ENCODE results near the gene ARHGAP25. TPM values are rescaled to one million over a fixed set of nuclear protein-coding genes. Genes with fewer than 3 reads are reported as not detected.

The ARHGAP25 gene
- total RNA-seq, 1 donor from 2014 or later = 0.08 TPM

DNA sequence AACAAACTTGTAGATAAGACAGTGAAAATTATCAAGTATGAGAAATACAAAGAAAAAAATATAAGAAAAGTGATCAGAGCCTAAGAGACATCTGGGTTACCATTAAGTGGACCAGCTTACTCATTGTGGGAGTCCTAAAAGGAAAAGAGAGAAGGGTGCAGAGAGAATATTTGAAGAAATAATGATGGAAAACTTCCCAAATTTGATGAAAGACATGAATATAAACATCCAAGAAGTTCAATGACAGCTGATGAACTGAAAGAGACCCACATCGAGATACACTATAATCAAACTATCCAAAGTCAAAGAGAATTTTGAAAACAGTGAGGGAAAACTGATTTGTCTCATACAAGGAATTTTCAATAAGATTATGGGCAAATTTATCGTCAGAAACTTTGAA is 22.5 kb downstream of the ARHGAP25 start:
- Histone ChIP-seq H3K36me3 (ENCODE audit: control insufficient read depth, insufficient read depth, low read length) (no peaks in the 10 kb centered on the region), H3K27me3 (ENCODE audit: control insufficient read depth, insufficient read depth, low read length) (no peaks in the 10 kb centered on the region), H3K4me3 (ENCODE audit: low read depth, low read length) (no peak overlapping the region)
- DNase-seq (ENCODE audit: low read depth) = no peak
- TF ChIP-seq, protein P1, sequence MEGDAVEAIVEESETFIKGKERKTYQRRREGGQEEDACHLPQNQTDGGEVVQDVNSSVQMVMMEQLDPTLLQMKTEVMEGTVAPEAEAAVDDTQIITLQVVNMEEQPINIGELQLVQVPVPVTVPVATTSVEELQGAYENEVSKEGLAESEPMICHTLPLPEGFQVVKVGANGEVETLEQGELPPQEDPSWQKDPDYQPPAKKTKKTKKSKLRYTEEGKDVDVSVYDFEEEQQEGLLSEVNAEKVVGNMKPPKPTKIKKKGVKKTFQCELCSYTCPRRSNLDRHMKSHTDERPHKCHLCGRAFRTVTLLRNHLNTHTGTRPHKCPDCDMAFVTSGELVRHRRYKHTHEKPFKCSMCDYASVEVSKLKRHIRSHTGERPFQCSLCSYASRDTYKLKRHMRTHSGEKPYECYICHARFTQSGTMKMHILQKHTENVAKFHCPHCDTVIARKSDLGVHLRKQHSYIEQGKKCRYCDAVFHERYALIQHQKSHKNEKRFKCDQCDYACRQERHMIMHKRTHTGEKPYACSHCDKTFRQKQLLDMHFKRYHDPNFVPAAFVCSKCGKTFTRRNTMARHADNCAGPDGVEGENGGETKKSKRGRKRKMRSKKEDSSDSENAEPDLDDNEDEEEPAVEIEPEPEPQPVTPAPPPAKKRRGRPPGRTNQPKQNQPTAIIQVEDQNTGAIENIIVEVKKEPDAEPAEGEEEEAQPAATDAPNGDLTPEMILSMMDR (IDR thresholded peaks at IDR 0.05; ENCODE audit: insufficient read depth, low read length, poor library complexity, severe bottlenecking) = no peak

- no peak overlapping the region for H3K4me3 ChIP-seq (ENCODE audit: low read depth, low read length)
- TF ChIP-seq, protein P1 (IDR thresholded peaks at IDR 0.05; ENCODE audit: insufficient read depth, low read length, poor library complexity, severe bottlenecking) = no peak
- no peaks in the 10 kb centered on the region for H3K36me3 ChIP-seq (ENCODE audit: control insufficient read depth, insufficient read depth, low read length)
- DNase-seq (ENCODE audit: low read depth) = no peak
- no peaks in the 10 kb centered on the region for H3K27me3 ChIP-seq (ENCODE audit: control insufficient read depth, insufficient read depth, low read length)
These were observed 27.5 kb downstream of the ARHGAP25 start for GRCh38 chr2:68762100-68762499.

DNA sequence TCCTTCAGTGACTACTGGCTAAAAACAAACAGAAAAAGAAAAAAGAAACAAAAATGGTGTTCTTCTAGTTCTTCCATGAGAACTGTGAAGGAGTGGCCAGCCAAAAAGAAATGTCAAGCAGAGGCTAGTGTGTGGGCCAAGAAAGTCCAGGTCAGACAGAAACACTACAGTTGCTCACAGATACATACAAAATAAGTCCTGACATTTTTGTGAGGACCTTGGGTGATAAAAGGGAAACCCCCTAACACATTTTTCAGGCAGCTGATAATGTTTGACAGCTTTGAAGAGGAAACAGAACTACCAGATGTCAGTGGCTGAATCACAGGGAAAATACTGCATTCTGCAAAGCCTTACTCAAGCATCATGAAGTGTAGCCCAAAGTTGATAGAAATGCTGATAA is 28.1 kb downstream of the ARHGAP25 start:
- Histone ChIP-seq H3K4me3 (ENCODE audit: low read depth, low read length) (no peak overlapping the region), H3K36me3 (ENCODE audit: control insufficient read depth, insufficient read depth, low read length) (no peaks in the 10 kb centered on the region), H3K27me3 (ENCODE audit: control insufficient read depth, insufficient read depth, low read length) (no peaks in the 10 kb centered on the region)
- DNase-seq (ENCODE audit: low read depth) = no peak
- TF ChIP-seq, protein P1 (IDR thresholded peaks at IDR 0.05; ENCODE audit: insufficient read depth, low read length, poor library complexity, severe bottlenecking) = no peak

DNA sequence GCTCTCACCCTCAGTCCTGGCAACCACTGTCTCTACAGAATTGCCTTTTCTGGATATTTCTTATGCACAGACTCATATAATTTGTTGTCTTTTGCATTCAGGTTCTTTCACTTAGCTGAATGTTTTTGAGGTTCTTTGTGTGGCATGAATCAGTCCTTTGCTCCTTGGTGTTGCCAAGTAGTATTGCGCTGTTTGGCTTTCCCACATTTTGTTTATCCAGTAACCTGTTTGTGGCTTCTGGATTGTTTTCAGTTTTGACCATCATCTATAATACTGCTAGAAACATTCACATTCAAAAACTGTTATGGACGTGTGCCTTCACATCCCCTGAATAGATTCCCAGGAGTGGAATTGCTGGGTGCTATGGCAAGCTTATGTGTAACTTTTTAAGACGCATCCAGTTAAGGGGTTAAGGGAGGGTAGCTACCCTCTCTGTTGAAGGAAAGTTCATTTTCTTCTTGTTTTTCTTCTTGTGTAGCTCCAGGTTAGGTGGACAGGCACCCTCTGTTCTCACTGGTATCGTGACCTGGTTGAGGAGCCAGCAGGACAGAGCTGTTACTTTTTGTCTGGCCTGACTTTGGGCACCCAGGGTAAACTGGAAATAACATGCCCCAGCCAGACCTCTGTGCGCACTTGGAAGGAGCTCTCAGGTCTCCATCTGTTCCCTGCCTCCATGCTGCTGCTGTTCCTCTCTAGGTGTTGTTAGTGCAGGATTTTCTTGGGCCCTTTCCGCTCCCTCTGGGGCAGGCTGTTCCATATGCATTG is 29.6 kb downstream of the ARHGAP25 start:
- TF ChIP-seq, protein P1 (IDR thresholded peaks at IDR 0.05; ENCODE audit: insufficient read depth, low read length, poor library complexity, severe bottlenecking) = no peak
- no peaks in the 10 kb centered on the region for H3K36me3 ChIP-seq (ENCODE audit: control insufficient read depth, insufficient read depth, low read length)
- no peaks in the 10 kb centered on the region for H3K27me3 ChIP-seq (ENCODE audit: control insufficient read depth, insufficient read depth, low read length)
- DNase-seq (ENCODE audit: low read depth) = no peak
- H3K4me3 ChIP-seq (ENCODE audit: low read depth, low read length) = no peak overlapping the region

- Histone ChIP-seq H3K27me3 (ENCODE audit: control insufficient read depth, insufficient read depth, low read length) (no peaks in the 10 kb centered on the region), H3K4me3 (ENCODE audit: low read depth, low read length) (no peak overlapping the region), H3K36me3 (ENCODE audit: control insufficient read depth, insufficient read depth, low read length) (no peaks in the 10 kb centered on the region)
- TF ChIP-seq, protein P1 (IDR thresholded peaks at IDR 0.05; ENCODE audit: insufficient read depth, low read length, poor library complexity, severe bottlenecking) = no peak
- DNase-seq (ENCODE audit: low read depth) = no peak
These were observed 30.2 kb downstream of the ARHGAP25 start for GRCh38 chr2:68764806-68765311.
